SH-SY5Y (cell line): ENCODE measurements around the gene BCAT1.

Experiments used
- GATA2 ChIP-seq: IDR thresholded peaks from 2 replicates; pipeline ENCODE4 v1.6.1; 2011; ENCODE audit warnings: mild to moderate bottlenecking, low read depth, low read length
- GATA3 ChIP-seq: IDR thresholded peaks from 2 replicates; pipeline ENCODE4 v1.6.1; 2011; ENCODE audit warnings: low read depth, mild to moderate bottlenecking, low read length, moderate library complexity

DNA sequence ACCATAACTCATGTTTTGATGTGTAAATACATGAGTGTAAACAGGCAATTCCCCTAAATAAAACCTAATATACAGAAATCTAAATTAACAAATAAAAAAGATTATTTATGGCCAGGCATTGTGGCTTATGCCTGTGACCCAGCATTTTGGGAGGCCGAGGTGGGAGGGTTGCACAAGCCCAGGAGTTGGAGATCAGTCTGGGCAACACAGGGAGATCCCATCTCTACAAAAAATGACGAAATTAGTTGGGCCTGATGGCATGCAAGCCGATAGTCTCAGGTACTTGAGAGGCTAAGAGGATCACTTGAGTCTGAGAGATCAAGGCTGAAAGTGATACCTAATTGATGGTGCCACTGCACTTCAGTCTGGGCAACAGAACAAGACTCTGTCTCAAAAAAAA lies 48.7 kb downstream of the BCAT1 start:
- TF ChIP-seq GATA3 (no peak), GATA2 (no peak)
